ENCODE measurements around the gene BMX. TPM values are rescaled to one million over a fixed set of nuclear protein-coding genes. Genes with fewer than 3 reads are reported as not detected.
A peak's percentile ranks its signal among the peaks of the same experiment; 100 is the strongest.

Gene BMX
- total and polyA plus RNA-seq, 9 of the 15 experiments (the other 6 are each of a cell fraction or from before 2014, with no cell fraction given), result 0.45 to 4.2 (median 1.8) TPM

GRCh38 chrX:15515931-15516330 is 15.3 kb downstream of the BMX start (continued):
- TF ChIP-seq ATF6 (CRISPR knock-in tag; IDR thresholded peaks at IDR 0.05) (no peak), ID3 (CRISPR knock-in tag; IDR thresholded peaks at IDR 0.05) (no peak), ID3 (tag; IDR thresholded peaks at IDR 0.05) (no peak), ZFX (CRISPR knock-in tag; IDR thresholded peaks at IDR 0.05) (no peak), CSDE1 (IDR thresholded peaks at IDR 0.05) (no peak), BRCA1 (IDR thresholded peaks at IDR 0.05) (no peak), BRCA1 (CRISPR knock-in tag; IDR thresholded peaks at IDR 0.05) (no peak), SIN3A (IDR thresholded peaks at IDR 0.05; ENCODE audit: borderline replicate concordance in 2 of 2, control insufficient read depth in 1 of 2, low read depth in 2 of 2, low read length in 2 of 2) (no peak), PRMT5 (CRISPR knock-in tag; IDR thresholded peaks at IDR 0.05) (no peak), PHB2 (IDR thresholded peaks at IDR 0.05; ENCODE audit: low read depth) (no peak), ZBTB8A (IDR thresholded peaks at IDR 0.05; ENCODE audit: partially characterized antibody) (no peak), FOSL1 (tag; conservative IDR thresholded peaks at IDR 0.05) (peak; percentile 40), DMBX1 (CRISPR knock-in tag; IDR thresholded peaks at IDR 0.05; ENCODE audit: borderline replicate concordance) (peak; percentile 86), HSF4 (CRISPR knock-in tag; IDR thresholded peaks at IDR 0.05; ENCODE audit: borderline replicate concordance) (no peak), ZNF398 (CRISPR knock-in tag; IDR thresholded peaks at IDR 0.05) (no peak), ZNF668 (CRISPR knock-in tag; IDR thresholded peaks at IDR 0.05) (no peak), AFF4 (CRISPR knock-in tag; IDR thresholded peaks at IDR 0.05) (no peak), ZNF263 (CRISPR knock-in tag; IDR thresholded peaks at IDR 0.05; ENCODE audit: borderline replicate concordance) (no peak), NR3C1 (CRISPR knock-in tag; IDR thresholded peaks at IDR 0.05) (no peak), SRSF3 (IDR thresholded peaks at IDR 0.05; ENCODE audit: insufficient read depth, low read length) (no peak)
